Measurements from ENCODE around the gene CACNA1B. TPM values are rescaled to one million over a fixed set of nuclear protein-coding genes. Genes with fewer than 3 reads are reported as not detected.

Gene CACNA1B
- polyA plus RNA-seq, 2 of the 4 experiments (the other 2 are of a cell fraction): 0.03 to 0.06 TPM

DNA sequence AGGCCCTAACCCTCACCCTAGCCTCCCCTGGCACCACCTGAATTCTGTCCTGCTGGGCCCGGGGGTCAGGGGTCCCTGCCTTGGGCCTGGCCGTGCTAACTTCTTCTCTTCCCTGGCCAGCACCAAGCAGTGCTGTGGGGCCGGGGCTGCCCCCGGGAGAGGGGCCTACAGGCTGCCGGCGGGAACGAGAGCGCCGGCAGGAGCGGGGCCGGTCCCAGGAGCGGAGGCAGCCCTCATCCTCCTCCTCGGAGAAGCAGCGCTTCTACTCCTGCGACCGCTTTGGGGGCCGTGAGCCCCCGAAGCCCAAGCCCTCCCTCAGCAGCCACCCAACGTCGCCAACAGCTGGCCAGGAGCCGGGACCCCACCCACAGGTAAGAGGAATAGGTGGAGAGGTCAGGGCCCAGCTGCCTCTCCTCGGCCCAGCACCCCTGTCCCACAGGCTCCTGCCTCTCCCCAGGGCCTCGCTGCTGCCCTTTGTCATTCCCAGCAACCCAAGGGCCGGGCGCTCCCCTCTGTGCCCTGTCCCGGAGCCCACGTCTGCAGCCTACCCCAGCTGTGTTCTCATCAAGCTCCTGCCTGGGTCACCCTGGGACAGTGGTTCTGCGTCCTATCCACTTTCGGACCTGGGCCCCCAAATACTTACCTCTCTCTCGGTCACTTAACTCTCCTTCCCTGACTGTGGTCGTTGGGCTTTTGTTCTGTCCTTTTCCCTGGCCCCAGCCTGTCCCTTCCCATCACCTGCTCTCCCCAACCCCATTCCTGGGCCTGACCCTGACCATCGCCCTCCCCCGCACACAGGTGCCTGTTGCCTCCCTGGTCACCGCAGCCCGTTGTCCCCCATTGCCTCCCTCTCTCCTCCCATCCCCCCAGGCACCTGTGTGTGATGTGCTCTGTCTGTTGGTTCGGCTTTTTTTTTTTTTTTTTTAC, 243.2 kb downstream of the CACNA1B start:
- H3K9me3 ChIP-seq: peaks cover under 1% of the 10 kb centered on the region; the same call in 2 of the 3 replicates
- DNase-seq (ENCODE audit: low read depth in 1 of 2, low spot score in 1 of 2) (no peak), FAIRE-seq (no peak), ATAC-seq (no peak)
- ChIA-PET CTCF (no interaction called here), POLR2A (no interaction called here)
- no peak overlapping the region for H3K27ac ChIP-seq
- no peak overlapping the region for H3K4me3 ChIP-seq
- H3K4me2 ChIP-seq: no peak overlapping the region
- WGBS (ENCODE audit: missing lambda C conversion rate): 58% methylated on average over 32 of the region's 36 CpGs
- TF ChIP-seq CTCF (IDR thresholded peaks at IDR 0.05): no peak
- no peak for TF ChIP-seq HOXB5 (CRISPR knock-in tag; IDR thresholded peaks at IDR 0.05)
- no peak for TF ChIP-seq CEBPB (IDR thresholded peaks at IDR 0.05)
- no peak for TF ChIP-seq RCOR1 (IDR thresholded peaks at IDR 0.05; ENCODE audit: low read depth, low read length)
- no peak for TF ChIP-seq CBX2 (IDR thresholded peaks at IDR 0.05; ENCODE audit: borderline replicate concordance, low read depth)
- no peak for TF ChIP-seq ATOH8 (CRISPR knock-in tag; IDR thresholded peaks at IDR 0.05; ENCODE audit: low read depth)
- no peak for TF ChIP-seq GATA3 (IDR thresholded peaks at IDR 0.05; ENCODE audit: borderline replicate concordance)
- no peak for TF ChIP-seq HDAC2 (IDR thresholded peaks at IDR 0.05)
- no peak for TF ChIP-seq FOXS1 (CRISPR knock-in tag; IDR thresholded peaks at IDR 0.05)
- TF ChIP-seq ESRRA (IDR thresholded peaks at IDR 0.05; ENCODE audit: borderline replicate concordance, low read length): no peak
- TF ChIP-seq MYC (IDR thresholded peaks at IDR 0.05; ENCODE audit: borderline replicate concordance, low read length): no peak
- TF ChIP-seq FOSB (CRISPR knock-in tag; IDR thresholded peaks at IDR 0.05): no peak
- TF ChIP-seq, protein P1, sequence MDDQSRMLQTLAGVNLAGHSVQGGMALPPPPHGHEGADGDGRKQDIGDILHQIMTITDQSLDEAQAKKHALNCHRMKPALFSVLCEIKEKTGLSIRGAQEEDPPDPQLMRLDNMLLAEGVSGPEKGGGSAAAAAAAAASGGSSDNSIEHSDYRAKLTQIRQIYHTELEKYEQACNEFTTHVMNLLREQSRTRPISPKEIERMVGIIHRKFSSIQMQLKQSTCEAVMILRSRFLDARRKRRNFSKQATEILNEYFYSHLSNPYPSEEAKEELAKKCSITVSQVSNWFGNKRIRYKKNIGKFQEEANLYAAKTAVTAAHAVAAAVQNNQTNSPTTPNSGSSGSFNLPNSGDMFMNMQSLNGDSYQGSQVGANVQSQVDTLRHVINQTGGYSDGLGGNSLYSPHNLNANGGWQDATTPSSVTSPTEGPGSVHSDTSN (IDR thresholded peaks at IDR 0.05): no peak
- no peak for TF ChIP-seq HOXA7 (CRISPR knock-in tag; IDR thresholded peaks at IDR 0.05)
- no peak for TF ChIP-seq KDM1A (IDR thresholded peaks at IDR 0.05; ENCODE audit: low read depth)
- TF ChIP-seq HES2 (IDR thresholded peaks at IDR 0.05): no peak
- TF ChIP-seq POLR2AphosphoS2 (conservative IDR thresholded peaks at IDR 0.05; ENCODE audit: low read length): no peak
- TF ChIP-seq HOXB13 (CRISPR knock-in tag; IDR thresholded peaks at IDR 0.05; ENCODE audit: low read depth): no peak
- TF ChIP-seq EHF (CRISPR knock-in tag; IDR thresholded peaks at IDR 0.05): no peak
- no peaks in the 10 kb centered on the region for H3K4me1 ChIP-seq

DNA sequence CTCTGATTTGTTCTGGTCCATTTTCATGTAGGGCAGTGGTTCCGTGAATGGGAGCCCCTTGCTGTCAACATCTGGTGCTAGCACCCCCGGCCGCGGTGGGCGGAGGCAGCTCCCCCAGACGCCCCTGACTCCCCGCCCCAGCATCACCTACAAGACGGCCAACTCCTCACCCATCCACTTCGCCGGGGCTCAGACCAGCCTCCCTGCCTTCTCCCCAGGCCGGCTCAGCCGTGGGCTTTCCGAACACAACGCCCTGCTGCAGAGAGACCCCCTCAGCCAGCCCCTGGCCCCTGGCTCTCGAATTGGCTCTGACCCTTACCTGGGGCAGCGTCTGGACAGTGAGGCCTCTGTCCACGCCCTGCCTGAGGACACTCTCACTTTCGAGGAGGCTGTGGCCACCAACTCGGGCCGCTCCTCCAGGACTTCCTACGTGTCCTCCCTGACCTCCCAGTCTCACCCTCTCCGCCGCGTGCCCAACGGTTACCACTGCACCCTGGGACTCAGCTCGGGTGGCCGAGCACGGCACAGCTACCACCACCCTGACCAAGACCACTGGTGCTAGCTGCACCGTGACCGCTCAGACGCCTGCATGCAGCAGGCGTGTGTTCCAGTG, 244.0 kb downstream of the CACNA1B start:
- Histone ChIP-seq H3K4me1 (no peaks in the 10 kb centered on the region), H3K4me3 (no peak overlapping the region), H3K27ac (no peak overlapping the region), H3K9me3 (peaks cover 4% of the 10 kb centered on the region; the same call in 2 of the 3 replicates), H3K4me2 (no peak overlapping the region)
- DNase-seq (ENCODE audit: low read depth in 1 of 2, low spot score in 1 of 2) (no peak), ATAC-seq (no peak; a peak in 1 of 6 replicates), FAIRE-seq (no peak)
- TF ChIP-seq FOSB (CRISPR knock-in tag; IDR thresholded peaks at IDR 0.05) (no peak), MAFK (IDR thresholded peaks at IDR 0.05; ENCODE audit: partially characterized antibody) (no peak)
- POLR2A ChIA-PET: no interaction called here
- CTCF ChIA-PET: interaction anchor here (1.0 kb wide), 1 partner anchor 11 kb away, joined by 3 read pairs; no protein-coding TSS in a partner anchor
- 55% methylated on average over 29 of the region's 32 CpGs for WGBS (ENCODE audit: missing lambda C conversion rate)
